HL-60 (cell line): Measurements from ENCODE around the gene TMEM135.
"Not testable (repeated sequence)": the region's sequence is repeated elsewhere in the genome, so short reads cannot be mapped to it uniquely, and the experiment has no call there.

ENCODE experiments used
- DNase-seq, 2 experiments: peaks; one replicate each; pipeline ENCODE4 v3.0.0-alpha.2; 2010 to 2020; ENCODE audit warnings: low read depth in 1 of 2, low spot score in 1 of 2
- H3K27ac ChIP-seq: fragments of 250-450 bp; sonication (Bioruptor Pico); replicated peaks from 2 replicates; pipeline ENCODE4 v1.5.1; 2020; ENCODE audit warnings: mild to moderate bottlenecking, moderate library complexity
- H3K27me3 ChIP-seq: fragments of 250-450 bp; sonication (Bioruptor Pico); 2 replicates; pipeline ENCODE4 v1.5.1; 2021; ENCODE audit warnings: mild to moderate bottlenecking, moderate library complexity; ENCODE audit not compliant: insufficient read depth, poor library complexity, severe bottlenecking
- H3K4me3 ChIP-seq: replicated peaks from 2 replicates; pipeline ENCODE4 v1.5.1; 2011; ENCODE audit warnings: mild to moderate bottlenecking, control low read depth, low read length; ENCODE audit not compliant: insufficient read depth
- CTCF ChIP-seq: IDR thresholded peaks from one replicate; pipeline ENCODE4 v1.5.1; 2011; ENCODE audit warnings: low read length, control low read depth, inconsistent platforms; ENCODE audit not compliant: insufficient read depth
- GABPA ChIP-seq: IDR thresholded peaks from 2 replicates; pipeline ENCODE4 v1.6.1; 2012; ENCODE audit warnings: low read depth
- POLR2AphosphoS5 ChIP-seq: IDR thresholded peaks from 2 replicates; pipeline ENCODE4 v1.6.1; 2012; ENCODE audit warnings: low read depth
- REST ChIP-seq: IDR thresholded peaks from 2 replicates; pipeline ENCODE4 v1.6.1; 2012; ENCODE audit warnings: low read depth; ENCODE audit not compliant: insufficient replicate concordance
- SPI1 ChIP-seq: IDR thresholded peaks from 2 replicates; pipeline ENCODE4 v1.6.1; 2012; ENCODE audit warnings: low read depth, mild to moderate bottlenecking, borderline replicate concordance

TMEM135 gene

GRCh38 chr11:87020336-87020735, 17.4 kb upstream of the TMEM135 start:
- no peak overlapping the region for H3K27ac ChIP-seq

GRCh38 chr11:87020764-87021365, 16.9 kb upstream of the TMEM135 start:
- no peak for DNase-seq
- TF ChIP-seq GABPA, result no peak
- no peak for TF ChIP-seq REST
- Histone ChIP-seq H3K27me3 (no peaks in the 10 kb centered on the region), H3K27ac (no peak overlapping the region), H3K4me3 (no peak overlapping the region)

More at GRCh38 chr11:87020336-87020735, 17.4 kb upstream of the TMEM135 start:
- Histone ChIP-seq H3K27me3 (no peaks in the 10 kb centered on the region), H3K4me3 (no peak overlapping the region)
- no peak for DNase-seq
- no peak for TF ChIP-seq CTCF
- TF ChIP-seq POLR2AphosphoS5, result no peak
- TF ChIP-seq SPI1, result no peak
- TF ChIP-seq REST, result no peak
- TF ChIP-seq GABPA, result no peak

- H3K27me3 ChIP-seq, result no peaks in the 10 kb centered on the region
- no peak overlapping the region for H3K4me3 ChIP-seq
- no peak for DNase-seq
- no peak overlapping the region for H3K27ac ChIP-seq
- TF ChIP-seq GABPA (no peak), REST (no peak), SPI1 (no peak), POLR2AphosphoS5 (no peak), CTCF (no peak)
Observed at GRCh38 chr11:87022254-87022653, 15.5 kb upstream of the TMEM135 start.

- no peak for DNase-seq
- H3K27ac ChIP-seq, result no peak overlapping the region
- TF ChIP-seq GABPA, result no peak
- H3K4me3 ChIP-seq, result no peak overlapping the region
- no peaks in the 10 kb centered on the region for H3K27me3 ChIP-seq
Observed at GRCh38 chr11:87022738-87023137, 15.0 kb upstream of the TMEM135 start.

- DNase-seq, H3K27ac ChIP-seq, H3K27me3 ChIP-seq, H3K4me3 ChIP-seq: not testable (repeated sequence)
Observed at GRCh38 chr11:87026415-87026814, 11.3 kb upstream of the TMEM135 start.
